ENCODE measurements around the gene CHN2. TPM values are rescaled to one million over a fixed set of nuclear protein-coding genes. Genes with fewer than 3 reads are reported as not detected.

Gene CHN2
- total RNA-seq, 2 experiments from 2014 or later: 1.7 to 1.8 TPM

GRCh38 chr7:29369909-29370488 lies 175.4 kb downstream of the CHN2 start:
- POLR2A ChIA-PET: no interaction called here
- DNase-seq: no peak
- no peaks in the 10 kb centered on the region for H3K9me3 Mint-ChIP-seq
- H3K27me3 Mint-ChIP-seq: no peaks in the 10 kb centered on the region
- no peaks in the 10 kb centered on the region for H3K4me1 Mint-ChIP-seq (ENCODE audit: low read depth)
- ATAC-seq: no peak
- no peaks in the 10 kb centered on the region for H3K36me3 Mint-ChIP-seq (ENCODE audit: low read depth)
- intact Hi-C loops (cut with micrococcal nuclease): no loop called here
- TF ChIP-seq, protein P1, sequence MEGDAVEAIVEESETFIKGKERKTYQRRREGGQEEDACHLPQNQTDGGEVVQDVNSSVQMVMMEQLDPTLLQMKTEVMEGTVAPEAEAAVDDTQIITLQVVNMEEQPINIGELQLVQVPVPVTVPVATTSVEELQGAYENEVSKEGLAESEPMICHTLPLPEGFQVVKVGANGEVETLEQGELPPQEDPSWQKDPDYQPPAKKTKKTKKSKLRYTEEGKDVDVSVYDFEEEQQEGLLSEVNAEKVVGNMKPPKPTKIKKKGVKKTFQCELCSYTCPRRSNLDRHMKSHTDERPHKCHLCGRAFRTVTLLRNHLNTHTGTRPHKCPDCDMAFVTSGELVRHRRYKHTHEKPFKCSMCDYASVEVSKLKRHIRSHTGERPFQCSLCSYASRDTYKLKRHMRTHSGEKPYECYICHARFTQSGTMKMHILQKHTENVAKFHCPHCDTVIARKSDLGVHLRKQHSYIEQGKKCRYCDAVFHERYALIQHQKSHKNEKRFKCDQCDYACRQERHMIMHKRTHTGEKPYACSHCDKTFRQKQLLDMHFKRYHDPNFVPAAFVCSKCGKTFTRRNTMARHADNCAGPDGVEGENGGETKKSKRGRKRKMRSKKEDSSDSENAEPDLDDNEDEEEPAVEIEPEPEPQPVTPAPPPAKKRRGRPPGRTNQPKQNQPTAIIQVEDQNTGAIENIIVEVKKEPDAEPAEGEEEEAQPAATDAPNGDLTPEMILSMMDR (IDR thresholded peaks at IDR 0.05): no peak
- no peak overlapping the region for H3K4me3 Mint-ChIP-seq
- H3K27ac Mint-ChIP-seq: no peak overlapping the region
- CTCF ChIA-PET: interaction anchor here (0.7 to 1.0 kb wide), 2 partner anchors 181 to 448 kb away, joined by 5 to 6 read pairs; no protein-coding TSS in a partner anchor

DNA sequence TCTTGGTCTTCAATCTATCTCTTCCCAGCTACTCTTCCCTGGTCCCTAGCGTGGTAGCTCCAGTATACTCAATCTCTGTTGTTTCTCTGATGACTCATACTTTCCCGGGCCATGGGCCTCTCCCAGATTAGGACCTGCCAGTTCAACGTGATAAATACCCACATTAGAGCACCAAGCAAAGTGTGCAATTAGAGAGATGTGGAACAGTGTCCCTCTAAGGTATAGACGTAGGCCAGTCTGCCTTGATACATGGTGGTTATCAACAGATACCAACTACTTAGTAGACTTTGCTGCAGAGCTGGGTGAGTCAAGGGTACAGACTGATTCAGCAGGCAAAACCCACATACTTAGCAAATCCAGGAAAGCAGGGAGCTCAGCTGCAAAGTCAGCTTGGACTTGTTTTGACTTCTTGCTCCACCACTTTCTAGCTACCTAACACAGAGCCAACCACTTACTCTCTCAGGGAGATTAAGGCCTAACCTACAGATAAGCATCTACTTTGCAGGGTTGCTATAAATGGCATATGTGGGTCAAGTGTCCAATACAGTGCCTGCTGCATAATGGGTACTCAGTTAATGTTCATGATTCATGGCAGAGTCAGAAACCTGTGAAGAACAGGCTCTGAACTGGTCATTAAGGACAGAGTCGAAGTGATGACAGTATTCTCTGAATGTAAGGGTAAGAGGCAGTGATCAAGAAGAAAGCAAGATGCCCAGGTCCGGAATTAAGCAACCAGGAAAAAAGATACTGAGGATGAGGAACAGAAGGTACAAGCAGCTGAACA lies 176.1 kb downstream of the CHN2 start:
- no peaks in the 10 kb centered on the region for H3K36me3 Mint-ChIP-seq (ENCODE audit: low read depth)
- H3K27ac Mint-ChIP-seq: no peak overlapping the region
- H3K9me3 Mint-ChIP-seq: no peaks in the 10 kb centered on the region
- DNase-seq (no peak), ATAC-seq (peak; percentile 13)
- intact Hi-C loops (cut with micrococcal nuclease): no loop called here
- TF ChIP-seq, protein P1 (IDR thresholded peaks at IDR 0.05): no peak
- no peaks in the 10 kb centered on the region for H3K4me1 Mint-ChIP-seq (ENCODE audit: low read depth)
- ChIA-PET POLR2A (no interaction called here), CTCF (interaction anchor here (0.7 to 1.0 kb wide), 2 partner anchors 182 to 449 kb away, joined by 5 to 6 read pairs; no protein-coding TSS in a partner anchor)
- no peak overlapping the region for H3K4me3 Mint-ChIP-seq
- H3K27me3 Mint-ChIP-seq: no peaks in the 10 kb centered on the region

GRCh38 chr7:29371472-29371871 lies 176.9 kb downstream of the CHN2 start:
- H3K27me3 Mint-ChIP-seq: no peaks in the 10 kb centered on the region
- intact Hi-C loops (cut with micrococcal nuclease): no loop called here
- no peaks in the 10 kb centered on the region for H3K4me1 Mint-ChIP-seq (ENCODE audit: low read depth)
- H3K9me3 Mint-ChIP-seq: no peaks in the 10 kb centered on the region
- H3K27ac Mint-ChIP-seq: no peak overlapping the region
- no peak for DNase-seq
- POLR2A ChIA-PET: no interaction called here
- CTCF ChIA-PET: interaction anchor here (1.1 kb wide), 1 partner anchor 37 kb away, joined by 3 read pairs; no protein-coding TSS in a partner anchor
- no peak overlapping the region for H3K4me3 Mint-ChIP-seq
- TF ChIP-seq, protein P1 (IDR thresholded peaks at IDR 0.05): no peak
- ATAC-seq: no peak
- H3K36me3 Mint-ChIP-seq (ENCODE audit: low read depth): no peaks in the 10 kb centered on the region

- intact Hi-C loops (cut with micrococcal nuclease): no loop called here
Measured at GRCh38 chr7:29372351-29373090, 177.9 kb downstream of the CHN2 start.

More at GRCh38 chr7:29372351-29373090, 177.9 kb downstream of the CHN2 start:
- no peak overlapping the region for H3K4me3 Mint-ChIP-seq
- no peak overlapping the region for H3K27ac Mint-ChIP-seq
- ChIA-PET POLR2A (interaction anchor here (0.6 kb wide), 1 partner anchor 118 kb away, joined by 4 read pairs; no protein-coding TSS in a partner anchor), CTCF (interaction anchor here (1.1 kb wide), 1 partner anchor 36 kb away, joined by 3 read pairs; no protein-coding TSS in a partner anchor)
- TF ChIP-seq, protein P1 (IDR thresholded peaks at IDR 0.05): no peak
- DNase-seq (no peak), ATAC-seq (no peak)
- H3K4me1 Mint-ChIP-seq (ENCODE audit: low read depth): no peaks in the 10 kb centered on the region
- H3K9me3 Mint-ChIP-seq: no peaks in the 10 kb centered on the region
- no peaks in the 10 kb centered on the region for H3K27me3 Mint-ChIP-seq
- H3K36me3 Mint-ChIP-seq (ENCODE audit: low read depth): no peaks in the 10 kb centered on the region

Data from activated CD8-positive, alpha-beta T cell treated with anti-CD3 and anti-CD28 coated beads for 36 hours (primary cell).